IPS DF 4.7 (cell line): ENCODE results near the gene WDR6.

ENCODE experiments used
- DNase-seq: peaks from one replicate; pipeline ENCODE4 v3.0.0-alpha.2; 2013; ENCODE audit warnings: low spot score; ENCODE audit errors: extremely low read depth

The WDR6 gene

DNA sequence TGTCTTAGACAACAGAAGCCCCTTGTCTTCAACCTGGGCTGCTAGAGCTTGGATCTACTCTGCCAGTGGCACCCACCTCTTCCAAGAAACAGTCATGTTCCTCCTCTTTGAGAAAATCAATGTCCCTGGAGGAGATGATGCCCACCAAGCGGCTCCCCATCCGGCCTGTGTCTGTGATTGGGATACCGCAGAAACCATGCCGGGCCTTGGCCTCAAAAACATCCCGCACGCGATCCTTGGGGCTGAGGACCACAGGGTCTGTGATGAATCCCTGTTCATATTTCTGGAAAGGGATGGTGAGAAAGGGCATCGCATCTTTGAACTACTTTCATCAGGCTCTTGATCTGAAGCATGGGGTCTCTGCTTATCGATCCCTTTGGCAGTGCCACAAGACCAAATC is 20.4 kb downstream of the WDR6 start:
- no peak for DNase-seq

DNA sequence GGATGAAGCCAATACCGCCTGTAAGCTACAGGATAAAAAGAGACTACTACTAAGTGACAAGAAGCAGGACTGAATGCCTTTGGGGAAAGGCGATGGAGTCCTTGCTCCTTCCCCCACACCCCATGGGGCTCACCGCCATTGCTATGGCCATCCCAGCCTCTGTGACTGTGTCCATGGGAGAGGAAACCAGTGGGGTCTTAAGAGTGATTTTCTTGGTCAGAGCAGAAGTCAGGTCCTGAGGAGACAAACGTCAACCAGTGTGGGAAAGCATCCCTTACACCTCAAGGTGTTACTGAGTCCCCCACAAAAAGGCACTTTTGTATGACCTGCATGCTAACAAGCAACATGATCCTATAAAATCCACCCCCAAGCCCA is 21.1 kb downstream of the WDR6 start:
- DNase-seq = no peak

- no peak for DNase-seq
Observed at GRCh38 chr3:49028673-49029562, 21.7 kb downstream of the WDR6 start, which contains the start of gene IMPDH2. Gene IMPDH2 (minus strand): TSS chr3:49029398. CDS start chr3:49029350, 48 bp downstream.

GRCh38 chr3:49029563-49029884 is 22.3 kb downstream of the WDR6 start:
- DNase-seq = no peak

- no peak for DNase-seq
Observed at GRCh38 chr3:49030321-49030720, 23.1 kb downstream of the WDR6 start.

DNA sequence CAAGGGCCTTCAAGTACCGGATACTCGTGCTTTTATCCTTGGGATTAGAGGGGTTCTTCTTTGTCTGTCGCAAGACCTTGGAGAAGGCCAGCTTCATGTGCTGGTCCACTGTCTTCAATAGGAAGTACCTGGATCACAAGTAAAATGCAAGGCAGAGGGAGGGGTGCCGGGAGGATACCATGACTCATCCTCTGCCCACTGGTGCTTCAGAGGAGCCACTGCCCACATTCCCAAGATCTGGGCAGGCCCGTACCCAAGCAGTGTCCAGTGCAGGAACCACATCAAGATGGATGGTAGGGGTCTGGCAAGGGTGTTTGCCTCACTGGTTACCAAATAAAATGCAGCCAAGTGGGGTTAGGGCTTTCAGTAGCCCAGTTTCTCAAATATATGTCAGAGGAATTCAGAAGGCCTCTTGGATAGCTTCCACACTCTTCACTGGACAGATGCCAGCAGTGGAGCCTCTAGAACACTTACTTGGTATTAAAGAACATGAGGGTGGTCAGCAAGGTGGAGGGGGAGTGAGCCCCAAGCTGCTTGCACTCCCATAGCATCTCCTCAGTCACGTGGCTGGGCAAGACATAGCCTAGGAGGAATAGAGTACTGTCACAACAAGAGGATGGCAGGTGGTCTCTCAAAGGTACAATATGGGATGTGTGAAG is 25.6 kb downstream of the WDR6 start:
- no peak for DNase-seq

- DNase-seq = no peak
Observed at GRCh38 chr3:49034650-49035049, 27.5 kb downstream of the WDR6 start.

DNA sequence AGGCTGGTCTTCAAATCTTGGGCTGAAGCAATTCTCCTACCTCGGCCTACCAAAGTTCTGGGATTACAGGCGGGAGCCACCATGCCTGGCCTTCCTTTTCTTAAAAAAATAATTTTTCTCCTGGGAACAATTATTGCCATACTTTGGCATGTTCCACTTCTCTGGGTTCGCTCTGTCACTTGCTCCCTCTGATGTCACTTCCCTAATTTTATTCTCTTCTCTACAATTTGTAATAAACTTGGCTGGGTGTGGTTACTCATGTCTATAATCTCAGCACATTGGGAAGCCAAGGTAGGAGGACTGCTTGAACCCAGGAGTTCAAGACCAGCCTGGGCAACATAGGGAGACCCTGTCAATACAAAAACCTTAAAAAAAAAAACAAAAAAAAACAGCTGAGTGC is 28.1 kb downstream of the WDR6 start:
- DNase-seq = no peak

- no peak for DNase-seq
Observed at GRCh38 chr3:49053543-49053942, 46.4 kb downstream of the WDR6 start.

GRCh38 chr3:49054344-49054862 is 47.2 kb downstream of the WDR6 start:
- no peak for DNase-seq

- DNase-seq = no peak
Observed at GRCh38 chr3:49057268-49057667, 50.1 kb downstream of the WDR6 start.

DNA sequence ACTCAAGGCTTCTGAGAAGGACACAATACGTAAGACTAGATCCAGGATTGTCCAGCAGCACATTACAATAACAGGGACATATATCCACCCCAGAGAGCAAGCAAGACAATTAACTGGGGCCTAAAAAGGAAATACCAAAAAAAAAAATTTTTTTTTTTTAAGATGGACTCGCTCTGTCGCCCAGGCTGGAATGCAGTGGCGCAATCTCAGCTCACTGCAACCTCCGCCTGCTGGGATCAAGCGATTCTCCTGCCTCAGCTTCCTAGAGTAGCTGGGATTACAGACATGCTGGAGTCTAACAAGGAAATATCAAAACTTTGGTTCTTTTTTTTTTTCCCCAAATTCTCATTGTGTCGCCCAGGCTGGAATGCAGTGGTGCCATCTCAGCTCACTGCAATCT is 50.8 kb downstream of the WDR6 start:
- DNase-seq = no peak
